ENCODE measurements around the gene CGB7. TPM values are rescaled to one million over a fixed set of nuclear protein-coding genes. Genes with fewer than 3 reads are reported as not detected.

The CGB7 gene
- total RNA-seq, 1 experiment from 2014 or later = 1.2 TPM

DNA sequence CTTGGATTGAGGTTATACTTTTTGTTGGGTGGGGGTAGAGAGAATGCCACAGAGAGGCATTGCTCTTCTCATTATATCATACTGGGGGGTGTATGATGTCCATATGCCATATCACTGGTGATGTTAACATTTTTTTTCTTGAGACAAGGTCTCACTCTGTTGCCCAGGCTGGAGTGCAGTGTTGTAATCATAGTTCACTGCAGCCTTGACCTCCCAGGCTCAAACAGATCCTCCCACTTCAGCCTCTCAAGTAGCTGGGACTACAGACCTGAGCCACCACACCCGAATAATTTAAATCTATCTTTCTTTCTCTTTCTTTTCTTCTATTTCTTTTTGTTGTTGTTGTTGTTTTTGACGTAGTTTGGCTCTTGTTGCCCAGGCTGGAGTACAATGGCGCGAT is 22.8 kb upstream of the CGB7 start:
- no peak overlapping the region for H3K18ac ChIP-seq (ENCODE audit: insufficient read length, low read depth, low read length)
- no peak overlapping the region for H3K4me2 ChIP-seq (ENCODE audit: insufficient read depth, insufficient read length, low read length)
- H3K9ac ChIP-seq (ENCODE audit: extremely low read depth, insufficient read length, low read length) = no peak overlapping the region
- H2BK5ac ChIP-seq (ENCODE audit: insufficient read length, low read length) = no peak overlapping the region
- no peak overlapping the region for H2AK5ac ChIP-seq (ENCODE audit: insufficient read length, low read length)
- H3K27me3 ChIP-seq (ENCODE audit: insufficient read depth, low read length) = no peaks in the 10 kb centered on the region
- no peak overlapping the region for H3K4ac ChIP-seq (ENCODE audit: low read depth, low read length)
- no peaks in the 10 kb centered on the region for H3K79me2 ChIP-seq (ENCODE audit: insufficient read depth, low read length)
- H4K20me1 ChIP-seq (ENCODE audit: control insufficient read depth, insufficient read depth, insufficient read length) = no peaks in the 10 kb centered on the region
- no peak for DNase-seq
- H3K56ac ChIP-seq (ENCODE audit: insufficient read length, low read depth, low read length) = no peak overlapping the region
- H2AFZ ChIP-seq (ENCODE audit: low read length) = no peak overlapping the region
- H2BK12ac ChIP-seq (ENCODE audit: insufficient read length, low read depth, low read length) = no peak overlapping the region
- peaks cover 2 to 6% of the 10 kb centered on the region in 2 experiments for H3K4me1 Mint-ChIP-seq
- no peak overlapping the region for H3T11ph ChIP-seq (ENCODE audit: low read length)
- H3K23me2 ChIP-seq (ENCODE audit: insufficient read length, low read depth, low read length, poor library complexity, severe bottlenecking) = no peaks in the 10 kb centered on the region
- H2BK120ac ChIP-seq (ENCODE audit: low read depth, low read length, poor library complexity, severe bottlenecking) = no peak overlapping the region
- no peak overlapping the region for H3K27ac ChIP-seq (ENCODE audit: insufficient read length, low read depth, low read length)
- no CpG with 5 or more reads among the region's 4 CpGs for WGBS (ENCODE audit: extremely low coverage, insufficient read length, low lambda C conversion rate)
- no peaks in the 10 kb centered on the region for H3K9me3 ChIP-seq (ENCODE audit: control insufficient read depth, low read depth, low read length)
- H3K4me1 ChIP-seq (ENCODE audit: insufficient read depth, low read length) = no peaks in the 10 kb centered on the region
- peaks cover 42% of the 10 kb centered on the region for H3K27me3 Mint-ChIP-seq (ENCODE audit: low read depth)
- H3K79me1 ChIP-seq (ENCODE audit: insufficient read depth, low read depth, low read length, poor library complexity, severe bottlenecking) = no peaks in the 10 kb centered on the region
- no peak overlapping the region for H4K91ac ChIP-seq (ENCODE audit: insufficient read length, low read depth, low read length)
- no peak overlapping the region for H4K5ac ChIP-seq (ENCODE audit: insufficient read length, low read depth, low read length)
- H4K8ac ChIP-seq (replicated peaks; ENCODE audit: insufficient read length, low read depth, low read length) = no peak overlapping the region
- H3K9me3 Mint-ChIP-seq = peaks cover 3% of the 10 kb centered on the region in 2 experiments; a peak in 3 of 5 replicates
- no peak overlapping the region for H3K14ac ChIP-seq (ENCODE audit: insufficient read depth, low read length)
- no peak overlapping the region for H3K27ac Mint-ChIP-seq
- H2BK20ac ChIP-seq (ENCODE audit: low read depth, low read length, poor library complexity, severe bottlenecking) = no peak overlapping the region
- H3K4me3 Mint-ChIP-seq = no peak overlapping the region
- TF ChIP-seq, protein P1, sequence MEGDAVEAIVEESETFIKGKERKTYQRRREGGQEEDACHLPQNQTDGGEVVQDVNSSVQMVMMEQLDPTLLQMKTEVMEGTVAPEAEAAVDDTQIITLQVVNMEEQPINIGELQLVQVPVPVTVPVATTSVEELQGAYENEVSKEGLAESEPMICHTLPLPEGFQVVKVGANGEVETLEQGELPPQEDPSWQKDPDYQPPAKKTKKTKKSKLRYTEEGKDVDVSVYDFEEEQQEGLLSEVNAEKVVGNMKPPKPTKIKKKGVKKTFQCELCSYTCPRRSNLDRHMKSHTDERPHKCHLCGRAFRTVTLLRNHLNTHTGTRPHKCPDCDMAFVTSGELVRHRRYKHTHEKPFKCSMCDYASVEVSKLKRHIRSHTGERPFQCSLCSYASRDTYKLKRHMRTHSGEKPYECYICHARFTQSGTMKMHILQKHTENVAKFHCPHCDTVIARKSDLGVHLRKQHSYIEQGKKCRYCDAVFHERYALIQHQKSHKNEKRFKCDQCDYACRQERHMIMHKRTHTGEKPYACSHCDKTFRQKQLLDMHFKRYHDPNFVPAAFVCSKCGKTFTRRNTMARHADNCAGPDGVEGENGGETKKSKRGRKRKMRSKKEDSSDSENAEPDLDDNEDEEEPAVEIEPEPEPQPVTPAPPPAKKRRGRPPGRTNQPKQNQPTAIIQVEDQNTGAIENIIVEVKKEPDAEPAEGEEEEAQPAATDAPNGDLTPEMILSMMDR (conservative IDR thresholded peaks at IDR 0.05) = no peak
- no peak overlapping the region for H2BK15ac ChIP-seq (ENCODE audit: low read depth, low read length)
- no peaks in the 10 kb centered on the region; a peak in 1 of 7 replicates for H3K36me3 Mint-ChIP-seq (ENCODE audit: insufficient read depth in 1 of 3, low read depth in 3 of 3)
- no peak overlapping the region for H3K23ac ChIP-seq (ENCODE audit: insufficient read length, low read depth, low read length)

All from H9 (cell line).